DOHH2 (cell line): Measurements from ENCODE around the gene NAALAD2.

ENCODE experiments used
- CTCF ChIP-seq: fragments of 200-600 bp; sonication (generic); IDR thresholded peaks from one replicate; pipeline ENCODE4 v1.5.1; 2014; ENCODE audit warnings: antibody characterized with exemption, mild to moderate bottlenecking, low read depth, low read length; ENCODE audit not compliant: poor library complexity, severe bottlenecking
- EZH2phosphoT487 ChIP-seq: fragments of 200-600 bp; sonication (generic); IDR thresholded peaks from 2 replicates; pipeline ENCODE4 v1.6.1; 2017; ENCODE audit warnings: borderline replicate concordance, mild to moderate bottlenecking, antibody characterized with exemption, low read length, moderate library complexity, mixed read lengths

- TF ChIP-seq CTCF (no peak), EZH2phosphoT487 (no peak)
These were observed 44.3 kb downstream of the NAALAD2 start for GRCh38 chr11:90178751-90179150.
